NCI-H526 treated with DMSO at 0.1 percent for 48 hours (cell line): ENCODE results near the gene COA5.

ENCODE experiments used
- DNase-seq: peaks from one replicate; lab custom pipeline; 2025; lab: John Stamatoyannopoulos, UW

COA5 gene

DNA sequence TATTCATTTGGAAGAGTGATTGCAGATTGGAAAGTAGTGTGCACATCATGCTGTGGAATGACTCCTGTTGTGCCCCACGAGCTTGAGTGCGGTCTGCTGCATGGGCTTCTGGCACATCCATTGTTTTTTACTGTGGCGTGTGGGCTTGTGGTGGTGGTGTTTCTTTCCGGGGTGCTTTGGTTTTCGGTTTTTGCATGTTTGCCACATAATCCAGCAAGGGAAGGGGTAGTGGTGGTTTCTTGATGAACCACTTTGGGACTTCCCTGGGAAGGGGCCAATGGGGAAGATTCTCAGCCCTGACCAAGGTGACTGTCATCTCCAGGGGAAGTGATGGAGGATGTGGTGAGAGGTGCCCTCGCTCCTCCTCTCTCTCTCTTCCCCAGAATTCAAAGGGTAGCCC, 57.0 kb downstream of the COA5 start:
- no peak for DNase-seq

DNA sequence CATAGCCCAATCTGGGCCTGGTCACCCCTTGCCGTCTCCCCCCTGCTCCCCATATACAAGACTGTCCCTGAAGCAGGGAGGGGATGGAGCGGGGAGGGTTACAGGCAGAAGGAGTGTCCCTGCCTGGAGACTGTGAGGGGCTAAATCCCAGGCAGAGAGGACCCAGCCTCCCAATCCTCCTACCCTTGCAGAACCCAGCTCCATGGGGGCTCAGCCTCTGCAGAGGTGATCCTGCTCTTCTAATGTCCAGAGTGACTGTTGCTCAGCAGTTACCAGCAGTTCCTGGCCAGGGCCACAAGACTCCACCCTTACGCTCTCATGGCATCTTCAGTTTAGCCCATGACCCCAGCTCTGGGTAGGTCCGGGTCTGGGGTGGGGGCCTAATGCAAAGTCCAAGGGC, 58.1 kb downstream of the COA5 start:
- DNase-seq = no peak
